NT2/D1 (cell line): ENCODE measurements around the gene DCUN1D3.

ENCODE experiments used
- SUZ12 ChIP-seq: IDR thresholded peaks from 2 replicates; pipeline ENCODE4 v1.6.1; 2011; ENCODE audit not compliant: insufficient read length, insufficient read depth; ENCODE audit errors: extremely low read depth
- YY1 ChIP-seq: IDR thresholded peaks from 2 replicates; pipeline ENCODE4 v1.6.1; 2011; ENCODE audit not compliant: insufficient read length, insufficient read depth

- TF ChIP-seq YY1 (no peak), SUZ12 (no peak)
Observed at GRCh38 chr16:20846551-20846950, 53.6 kb downstream of the DCUN1D3 start.
